Activated naive CD8-positive, alpha-beta T cell treated with anti-CD3 and anti-CD28 coated beads, Interleukin-2, amount 10 ng/mL, durations not matched to agents 7 days and 5 days (primary cell): ENCODE data around the gene SBK2. TPM values are rescaled to one million over a fixed set of nuclear protein-coding genes. Genes with fewer than 3 reads are reported as not detected.

Experiments used
- ATAC-seq: fragments of 150-1000 bp; cut with Tn5 transposase; one replicate; pipeline ENCODE4 v1.10.0; 2021; ENCODE audit warnings: low read depth, moderate library complexity
- POLR2A ChIA-PET: fragments of 350-600 bp; sonication (Branson Sonifier 250); formaldehyde crosslinking; loops from one replicate; lab custom pipeline; 2021; ENCODE audit warnings: antibody characterized with exemption; lab: Charles Lee
- DNase-seq: peaks from one replicate; pipeline ENCODE4 v3.0.0; 2021
- H3K27ac Mint-ChIP-seq: one replicate; pipeline ENCODE4 v1.8.0; 2022; ENCODE audit warnings: mild to moderate bottlenecking, mixed read lengths
- H3K27me3 Mint-ChIP-seq: one replicate; pipeline ENCODE4 v1.8.0; 2022; ENCODE audit warnings: mild to moderate bottlenecking, moderate library complexity, mixed read lengths
- H3K36me3 Mint-ChIP-seq: one replicate; pipeline ENCODE4 v1.8.0; 2021; ENCODE audit warnings: mild to moderate bottlenecking, mixed read lengths
- H3K4me1 Mint-ChIP-seq: one replicate; pipeline ENCODE4 v1.8.0; 2021; ENCODE audit warnings: mixed read lengths
- H3K4me3 Mint-ChIP-seq: one replicate; pipeline ENCODE4 v1.8.0; 2022; ENCODE audit warnings: mild to moderate bottlenecking, moderate library complexity, mixed read lengths
- H3K9me3 Mint-ChIP-seq: one replicate; pipeline ENCODE4 v1.8.0; 2021; ENCODE audit warnings: mixed read lengths
- total RNA-seq, 2 experiments: library from RNA; stranded (reverse); gene quantifications; one replicate each; pipeline ENCODE4 v1.2.3, GENCODE V29; 2021

Gene SBK2
- total RNA-seq, 2 experiments from 2014 or later, result not detected

DNA sequence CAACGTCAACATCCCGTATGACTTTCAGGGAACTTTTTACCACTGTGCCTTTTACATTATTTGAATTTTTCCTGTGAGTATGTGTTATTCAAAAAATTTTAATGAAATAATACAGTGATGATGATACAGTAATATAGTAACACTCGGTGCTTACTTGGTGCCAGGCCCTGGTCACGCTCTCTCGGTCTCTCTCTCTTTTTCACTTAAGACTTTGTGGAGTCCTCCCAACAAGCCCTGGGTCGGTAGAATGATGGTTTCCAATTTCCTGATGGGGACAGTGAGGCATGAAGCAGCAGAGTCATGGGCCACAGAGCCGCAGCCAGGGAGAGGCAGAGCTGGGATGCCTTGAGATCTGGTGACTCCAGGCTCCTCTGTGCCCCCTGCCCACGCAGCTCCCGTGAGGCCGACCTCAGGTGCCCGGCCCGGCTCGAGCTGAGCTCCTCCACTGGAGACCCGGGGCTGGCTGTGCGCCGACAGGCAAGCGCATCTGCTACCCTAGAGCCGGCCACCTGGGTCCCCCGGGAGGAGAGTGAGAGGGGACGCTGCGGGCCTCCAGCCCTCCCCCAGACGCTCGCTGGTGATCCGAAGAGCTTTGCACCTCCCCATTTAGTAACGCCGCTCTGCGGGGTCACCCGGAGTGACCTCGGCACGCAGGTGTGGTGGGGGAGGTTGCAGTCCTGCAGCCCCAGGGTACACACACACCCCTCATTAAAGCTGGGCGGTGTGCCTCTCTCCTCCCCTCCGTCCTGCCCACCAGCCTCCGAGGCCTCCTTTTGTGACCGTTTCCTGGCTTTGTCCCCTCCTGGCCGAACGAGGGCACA lies 12.8 kb upstream of the SBK2 start:
- ATAC-seq, result no peak
- POLR2A ChIA-PET, result interaction anchor here (0.5 kb wide), 1 partner anchor 81 kb away, joined by 5 read pairs; no protein-coding TSS in a partner anchor
- Mint-ChIP-seq H3K27ac (no peak overlapping the region), H3K4me1 (peaks cover 4% of the 10 kb centered on the region), H3K9me3 (no peaks in the 10 kb centered on the region), H3K4me3 (no peak overlapping the region), H3K27me3 (peaks cover 17% of the 10 kb centered on the region), H3K36me3 (no peaks in the 10 kb centered on the region)
- DNase-seq, result no peak

DNA sequence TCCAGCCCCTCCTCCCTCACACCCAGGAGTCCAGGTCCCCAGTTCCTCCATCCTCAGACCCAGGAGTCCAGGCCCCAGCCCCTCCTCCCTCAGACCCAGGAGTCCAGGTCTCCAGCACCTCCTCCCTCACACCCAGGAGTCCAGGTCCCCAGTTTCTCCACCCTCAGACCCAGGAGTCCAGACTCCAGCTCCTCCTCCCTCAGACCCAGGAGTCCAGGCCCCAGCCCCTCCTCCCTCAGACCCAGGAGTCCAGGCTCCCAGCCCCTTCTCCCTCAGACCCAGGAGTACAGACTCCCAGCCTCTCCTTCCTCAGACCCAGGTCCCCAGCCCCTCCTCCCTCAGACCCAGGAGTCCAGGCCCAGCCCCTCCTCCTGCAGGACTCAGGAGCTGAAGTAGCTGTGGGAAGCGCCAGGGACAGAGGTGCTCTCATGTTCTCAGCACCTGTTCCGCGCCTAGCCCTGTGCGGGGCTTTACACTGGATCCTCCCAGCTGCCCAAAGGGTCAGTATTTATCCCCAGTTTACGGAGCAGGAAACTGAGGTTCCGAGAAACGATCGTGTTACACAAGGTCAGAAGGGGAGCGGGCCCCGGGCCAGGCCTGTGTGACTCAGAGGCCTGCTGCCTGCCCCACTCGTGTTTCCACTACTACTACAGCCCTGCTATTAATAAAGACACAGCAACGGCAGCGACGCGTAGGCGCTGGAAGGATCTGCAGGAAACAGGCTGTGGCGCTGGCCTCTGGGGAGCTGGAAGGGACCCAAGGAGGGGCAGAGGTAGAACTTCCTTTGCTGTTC lies 10.1 kb upstream of the SBK2 start:
- H3K27ac Mint-ChIP-seq, result no peak overlapping the region
- H3K9me3 Mint-ChIP-seq, result peaks cover 2% of the 10 kb centered on the region
- H3K36me3 Mint-ChIP-seq, result no peaks in the 10 kb centered on the region
- H3K4me1 Mint-ChIP-seq, result peaks cover 1% of the 10 kb centered on the region
- H3K27me3 Mint-ChIP-seq, result peaks cover 12% of the 10 kb centered on the region
- no peak for ATAC-seq
- no peak for DNase-seq
- H3K4me3 Mint-ChIP-seq, result no peak overlapping the region
- POLR2A ChIA-PET, result no interaction called here

DNA sequence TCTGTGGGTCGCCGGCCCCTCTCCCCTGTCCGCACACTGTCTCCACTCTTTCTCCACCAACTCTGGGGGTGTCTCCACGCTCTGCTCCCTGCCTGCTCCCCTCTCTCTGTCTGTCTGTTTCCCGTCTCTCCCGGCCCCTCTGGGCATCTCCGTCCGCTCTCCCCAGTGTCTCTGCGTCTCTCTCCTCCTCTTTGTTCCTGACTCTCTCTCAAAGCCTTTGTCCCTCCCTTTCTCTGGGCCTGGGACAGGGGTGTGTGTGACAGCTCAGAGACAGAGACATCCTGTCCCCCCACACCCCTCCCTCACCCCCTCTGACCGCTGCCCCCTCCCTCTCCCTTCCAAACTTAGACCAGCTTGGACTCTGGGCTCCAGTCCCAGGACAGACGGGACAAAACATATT lies 9.1 kb upstream of the SBK2 start:
- H3K4me3 Mint-ChIP-seq, result no peak overlapping the region
- ATAC-seq (no peak), DNase-seq (no peak)
- peaks cover 12% of the 10 kb centered on the region for H3K27me3 Mint-ChIP-seq
- no peak overlapping the region for H3K27ac Mint-ChIP-seq
- H3K36me3 Mint-ChIP-seq, result no peaks in the 10 kb centered on the region
- peaks cover 2% of the 10 kb centered on the region for H3K9me3 Mint-ChIP-seq
- H3K4me1 Mint-ChIP-seq, result peaks cover 1% of the 10 kb centered on the region
- POLR2A ChIA-PET, result no interaction called here

DNA sequence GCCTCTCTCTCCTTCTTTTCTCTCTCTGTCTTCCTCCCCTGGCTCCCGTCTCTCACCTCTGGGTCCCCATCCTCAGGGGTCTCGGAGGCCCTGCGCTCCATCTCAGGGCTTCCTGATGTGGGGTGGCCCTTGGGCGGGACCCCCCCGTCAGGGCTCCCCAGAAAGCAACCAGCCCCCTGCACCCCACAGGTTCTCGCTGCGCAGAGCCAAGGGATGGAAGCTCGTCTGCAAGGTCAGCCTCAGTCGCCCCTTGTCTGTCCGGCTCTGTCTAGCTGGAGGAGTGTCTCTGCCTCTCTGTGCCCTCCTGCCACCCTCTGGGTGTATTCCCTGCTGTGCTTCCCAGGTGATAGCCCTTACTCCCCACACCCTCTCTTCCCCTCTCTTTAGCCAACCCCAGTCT lies 8.5 kb upstream of the SBK2 start, which contains the start of gene SBK3:
TSS of gene SBK3 (minus strand) at position 101 of the 400 bp plus-strand sequence. CDS start at position 101, 0 bp downstream.
- Mint-ChIP-seq H3K4me1 (peaks cover 1% of the 10 kb centered on the region), H3K27ac (no peak within 1 kb of the TSS), H3K36me3 (no peaks in the 10 kb centered on the region), H3K9me3 (peaks cover 2% of the 10 kb centered on the region), H3K27me3 (peaks cover 12% of the 10 kb centered on the region), H3K4me3 (no peak within 1 kb of the TSS)
- no peak for DNase-seq
- POLR2A ChIA-PET, result no interaction called here
- ATAC-seq, result no peak

DNA sequence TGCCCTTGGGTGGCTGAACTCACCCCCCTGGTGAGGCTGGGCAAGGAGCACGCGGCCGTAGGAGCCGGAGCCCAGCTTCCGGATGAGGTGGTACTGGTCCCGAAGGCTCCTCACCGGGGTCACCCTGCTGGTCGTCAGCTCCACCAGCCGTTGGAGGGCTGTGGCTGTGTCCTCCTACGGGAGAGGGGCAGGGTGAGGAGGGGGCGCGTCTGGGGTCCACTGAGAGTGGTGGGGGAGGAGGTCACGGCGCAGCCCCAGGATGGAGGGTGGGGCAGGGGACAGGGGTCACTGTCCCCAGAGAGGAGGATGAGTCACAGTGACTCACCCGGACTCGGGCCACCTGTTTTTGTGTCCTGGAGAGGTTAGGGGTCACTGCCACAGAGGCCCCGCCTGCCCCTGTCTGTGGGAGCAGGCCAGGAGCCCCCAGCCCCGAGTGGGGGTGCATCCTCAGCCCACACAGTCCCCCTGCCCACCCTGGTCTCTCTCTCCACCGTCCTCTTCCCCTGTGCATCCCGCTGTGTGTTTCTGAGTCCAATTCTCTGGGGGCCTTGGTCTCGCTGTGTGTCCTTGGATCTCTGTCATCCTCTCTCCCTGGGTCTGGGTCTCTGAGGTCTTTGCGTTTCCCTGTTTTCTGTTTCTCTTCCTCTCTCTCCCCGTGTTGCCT lies 8.0 kb upstream of the SBK2 start:
- DNase-seq (no peak), ATAC-seq (no peak)
- Mint-ChIP-seq H3K4me3 (no peak overlapping the region), H3K4me1 (peaks cover 1% of the 10 kb centered on the region), H3K36me3 (no peaks in the 10 kb centered on the region), H3K27ac (no peak overlapping the region), H3K27me3 (peaks cover 12% of the 10 kb centered on the region), H3K9me3 (peaks cover 2% of the 10 kb centered on the region)
- POLR2A ChIA-PET, result no interaction called here

DNA sequence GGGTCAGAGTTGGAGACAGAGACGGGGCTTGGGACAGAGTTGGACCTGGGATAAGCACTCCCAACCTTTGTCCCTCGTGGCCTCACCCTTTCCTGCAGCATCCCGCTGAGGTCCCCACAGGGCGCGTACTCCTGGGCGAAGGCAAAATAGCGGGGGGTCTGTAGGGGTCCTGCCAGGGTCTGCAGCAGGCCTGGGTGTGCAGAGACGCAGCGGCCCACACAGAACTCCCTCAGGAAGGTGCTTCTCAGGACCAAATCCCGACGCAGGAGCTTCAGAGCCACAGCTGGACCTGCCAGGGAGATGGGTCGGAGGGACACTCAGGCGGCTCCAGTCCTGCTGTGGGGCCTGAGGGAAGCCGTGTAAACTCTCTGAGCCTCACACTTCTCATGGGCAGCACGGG lies 7.1 kb upstream of the SBK2 start:
- Mint-ChIP-seq H3K9me3 (peaks cover 2% of the 10 kb centered on the region), H3K27me3 (peaks cover 12% of the 10 kb centered on the region), H3K36me3 (no peaks in the 10 kb centered on the region), H3K4me1 (peaks cover 1% of the 10 kb centered on the region), H3K27ac (no peak overlapping the region), H3K4me3 (no peak overlapping the region)
- POLR2A ChIA-PET, result no interaction called here
- no peak for ATAC-seq
- no peak for DNase-seq

DNA sequence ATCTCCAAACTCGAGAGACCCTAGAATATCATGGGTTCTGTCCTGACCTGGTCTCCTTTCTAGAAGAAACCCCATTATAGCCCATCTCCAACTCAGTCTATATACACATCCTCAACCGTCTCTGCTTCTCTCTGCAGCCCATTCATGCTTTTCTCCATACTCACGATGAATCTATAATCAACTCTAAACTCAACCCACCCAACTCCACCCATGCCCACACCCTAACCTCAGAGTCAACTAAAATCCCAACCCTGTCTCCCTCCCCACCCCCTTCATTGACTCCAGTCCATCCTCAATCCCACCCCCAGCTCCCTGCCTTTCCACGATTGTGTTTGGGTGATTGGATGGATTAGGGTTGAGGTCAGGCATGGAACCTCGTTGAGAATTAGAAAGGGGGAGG lies 6.6 kb upstream of the SBK2 start:
- H3K4me3 Mint-ChIP-seq, result no peak overlapping the region
- no peaks in the 10 kb centered on the region for H3K36me3 Mint-ChIP-seq
- ATAC-seq (no peak), DNase-seq (no peak)
- peaks cover 2% of the 10 kb centered on the region for H3K9me3 Mint-ChIP-seq
- peaks cover 12% of the 10 kb centered on the region for H3K27me3 Mint-ChIP-seq
- H3K4me1 Mint-ChIP-seq, result peaks cover 1% of the 10 kb centered on the region
- no peak overlapping the region for H3K27ac Mint-ChIP-seq
- POLR2A ChIA-PET, result no interaction called here

DNA sequence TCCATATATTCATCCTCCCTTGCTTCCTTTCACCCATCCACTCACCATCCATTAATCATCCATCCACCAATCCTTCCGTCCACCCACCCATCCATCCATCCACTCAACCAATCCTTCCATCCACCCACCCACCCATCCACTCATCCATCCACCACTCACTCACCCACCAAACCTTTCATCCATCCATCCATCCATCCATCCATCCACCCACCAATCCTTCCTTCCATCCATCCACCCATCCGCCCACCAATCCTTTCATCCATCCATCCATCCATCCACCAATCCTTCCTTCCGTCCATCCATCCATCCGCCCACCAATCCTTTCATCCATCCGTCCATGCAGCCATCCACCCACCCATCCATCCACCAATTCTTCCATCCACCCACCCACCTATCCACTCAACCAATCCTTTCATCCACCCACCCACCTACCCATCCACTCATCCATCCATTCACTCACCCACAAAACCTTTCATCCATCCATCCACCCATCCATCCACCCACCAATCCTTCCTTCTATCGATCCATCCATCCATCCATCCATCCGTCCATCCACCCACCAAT lies 5.4 kb upstream of the SBK2 start:
- ATAC-seq, result no peak
- Mint-ChIP-seq H3K9me3 (peaks cover 2% of the 10 kb centered on the region), H3K27me3 (peaks cover 2% of the 10 kb centered on the region), H3K4me3 (no peak overlapping the region), H3K27ac (no peak overlapping the region), H3K36me3 (no peaks in the 10 kb centered on the region), H3K4me1 (peaks cover under 1% of the 10 kb centered on the region)
- POLR2A ChIA-PET, result no interaction called here
- DNase-seq, result no peak

DNA sequence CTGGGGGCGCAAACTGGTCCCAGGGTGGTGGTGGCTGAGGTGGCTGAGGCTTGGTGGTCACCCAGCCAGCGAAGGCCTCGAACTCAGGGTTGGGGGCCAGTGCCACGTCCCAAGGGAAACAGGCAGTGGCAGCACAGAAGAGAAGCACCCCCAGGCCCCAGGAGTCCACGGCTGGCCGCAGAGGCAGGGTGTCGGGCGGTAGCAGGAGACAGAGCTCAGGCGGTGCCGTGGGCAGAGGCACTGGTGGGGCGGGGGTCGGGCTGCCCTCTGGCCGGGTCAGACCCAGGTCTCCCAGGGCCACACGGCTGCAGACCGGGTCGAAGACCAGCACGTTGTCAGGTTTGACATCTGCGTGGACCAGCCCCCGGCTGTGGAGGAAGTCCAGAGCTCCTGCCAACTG lies 4.2 kb upstream of the SBK2 start:
- H3K9me3 Mint-ChIP-seq, result peaks cover 2% of the 10 kb centered on the region
- POLR2A ChIA-PET, result no interaction called here
- no peak overlapping the region for H3K4me3 Mint-ChIP-seq
- no peaks in the 10 kb centered on the region for H3K27me3 Mint-ChIP-seq
- DNase-seq (no peak), ATAC-seq (no peak)
- no peak overlapping the region for H3K27ac Mint-ChIP-seq
- H3K4me1 Mint-ChIP-seq, result no peaks in the 10 kb centered on the region
- H3K36me3 Mint-ChIP-seq, result no peaks in the 10 kb centered on the region

DNA sequence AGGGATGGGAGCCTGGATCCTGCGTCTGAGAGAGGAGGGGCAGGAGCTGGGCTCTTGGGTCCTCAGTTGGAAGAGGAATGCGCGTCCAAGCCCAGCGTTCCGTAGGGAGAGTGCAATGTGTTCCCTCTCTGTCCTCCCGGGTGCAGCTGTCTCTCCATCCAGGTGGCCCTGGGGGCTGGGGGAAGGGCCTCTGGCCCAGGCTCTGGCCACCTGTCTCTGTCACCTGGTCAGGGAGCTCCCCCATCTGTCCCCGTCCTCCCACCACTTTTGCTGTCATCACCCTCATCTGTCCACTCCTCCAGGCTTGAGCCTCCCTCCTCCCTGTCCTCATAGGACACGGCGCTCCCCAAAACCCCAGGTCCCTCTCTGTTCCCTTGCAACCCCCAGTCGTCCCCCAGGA lies 3.7 kb upstream of the SBK2 start:
- no peak overlapping the region for H3K4me3 Mint-ChIP-seq
- H3K4me1 Mint-ChIP-seq, result no peaks in the 10 kb centered on the region
- no peaks in the 10 kb centered on the region for H3K27me3 Mint-ChIP-seq
- H3K9me3 Mint-ChIP-seq, result peaks cover 2% of the 10 kb centered on the region
- DNase-seq (no peak), ATAC-seq (no peak)
- no peak overlapping the region for H3K27ac Mint-ChIP-seq
- H3K36me3 Mint-ChIP-seq, result no peaks in the 10 kb centered on the region
- POLR2A ChIA-PET, result no interaction called here

DNA sequence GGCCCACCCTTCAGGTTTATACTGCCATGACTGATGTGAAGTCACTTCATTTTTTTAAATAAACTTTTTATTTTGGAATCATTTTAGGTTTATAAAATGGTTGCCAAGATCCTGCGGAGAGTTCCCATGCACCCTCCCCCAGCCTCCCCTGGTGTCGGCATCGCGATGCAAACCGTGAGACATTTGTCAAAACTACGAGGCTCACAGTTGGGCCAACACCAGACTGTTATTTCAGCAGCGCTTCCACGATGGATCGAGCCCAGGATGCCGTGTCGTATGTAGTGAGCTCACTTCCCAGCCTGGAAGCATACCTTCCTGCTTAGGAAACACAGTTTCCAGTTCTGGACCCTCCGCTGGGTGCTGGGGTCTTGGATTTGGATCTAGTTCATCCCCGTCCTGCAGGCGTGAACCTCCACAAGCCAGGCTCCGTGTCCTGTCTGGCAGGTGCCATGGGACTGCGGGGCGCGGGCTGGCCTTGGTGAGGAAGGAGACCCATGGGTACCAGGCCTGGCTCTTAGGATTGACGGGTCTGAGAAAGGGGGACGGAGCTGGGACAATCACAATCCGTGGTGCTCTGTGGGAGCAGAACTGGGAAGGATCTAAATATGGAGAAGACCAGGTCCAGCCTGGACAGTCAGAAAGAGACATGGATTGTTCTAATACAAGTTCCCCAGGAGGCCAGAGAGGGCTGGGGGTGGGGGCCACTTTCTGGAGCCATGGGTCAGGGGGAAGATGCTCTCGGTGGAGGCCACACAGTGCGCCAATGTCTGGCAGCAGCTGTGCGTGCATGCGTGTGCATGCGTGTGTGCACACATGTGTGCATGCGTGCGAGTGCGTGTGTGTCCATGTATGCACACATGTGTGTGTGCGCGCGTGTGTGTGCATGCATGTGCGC lies 2.4 kb upstream of the SBK2 start:
- POLR2A ChIA-PET, result no interaction called here
- DNase-seq (no peak), ATAC-seq (no peak)
- no peak overlapping the region for H3K4me3 Mint-ChIP-seq
- H3K9me3 Mint-ChIP-seq, result peaks cover 2% of the 10 kb centered on the region
- H3K27ac Mint-ChIP-seq, result no peak overlapping the region
- no peaks in the 10 kb centered on the region for H3K27me3 Mint-ChIP-seq
- no peaks in the 10 kb centered on the region for H3K36me3 Mint-ChIP-seq
- no peaks in the 10 kb centered on the region for H3K4me1 Mint-ChIP-seq

DNA sequence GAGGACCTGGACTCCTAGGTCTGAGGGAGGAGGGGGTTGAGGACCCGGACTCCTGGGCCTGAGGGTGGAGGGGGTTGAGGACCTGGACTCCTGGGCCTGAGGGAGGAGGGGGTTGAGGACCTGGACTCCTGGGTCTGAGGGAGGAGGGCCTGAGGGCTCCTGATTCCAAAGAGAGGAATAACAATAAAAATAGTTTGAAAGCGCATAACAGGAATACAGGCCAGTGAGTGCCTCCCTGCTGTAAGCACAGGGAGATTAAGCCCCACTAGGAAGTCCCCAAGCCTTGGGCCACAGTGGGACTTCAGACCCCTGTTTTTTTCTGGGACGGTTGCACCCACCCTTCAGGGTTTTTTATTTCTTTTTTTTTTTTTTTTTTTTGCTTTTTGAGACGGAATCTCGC lies 1.2 kb upstream of the SBK2 start:
- no peak for DNase-seq
- Mint-ChIP-seq H3K9me3 (no peaks in the 10 kb centered on the region), H3K4me3 (no peak overlapping the region), H3K36me3 (no peaks in the 10 kb centered on the region), H3K4me1 (no peaks in the 10 kb centered on the region), H3K27me3 (no peaks in the 10 kb centered on the region), H3K27ac (no peak overlapping the region)
- POLR2A ChIA-PET, result interaction anchor here (0.7 kb wide), 1 partner anchor 88 kb away, joined by 3 read pairs; no protein-coding TSS in a partner anchor
- ATAC-seq, result no peak
